PC-9 (cell line): ENCODE data around the gene RASGRF1.

Source experiments
- EZH2 ChIP-seq: fragments of 200-600 bp; sonication (generic); IDR thresholded peaks from 2 replicates; pipeline ENCODE4 v1.8.0; 2017; ENCODE audit warnings: antibody characterized with exemption, low read depth
- TF ChIP-seq, protein P1 (sequence below): fragments of 200-600 bp; sonication (generic); conservative IDR thresholded peaks from 2 replicates; pipeline ENCODE4 v1.6.1; 2017; ENCODE audit warnings: mixed run types, antibody characterized with exemption, mild to moderate bottlenecking, moderate library complexity

DNA sequence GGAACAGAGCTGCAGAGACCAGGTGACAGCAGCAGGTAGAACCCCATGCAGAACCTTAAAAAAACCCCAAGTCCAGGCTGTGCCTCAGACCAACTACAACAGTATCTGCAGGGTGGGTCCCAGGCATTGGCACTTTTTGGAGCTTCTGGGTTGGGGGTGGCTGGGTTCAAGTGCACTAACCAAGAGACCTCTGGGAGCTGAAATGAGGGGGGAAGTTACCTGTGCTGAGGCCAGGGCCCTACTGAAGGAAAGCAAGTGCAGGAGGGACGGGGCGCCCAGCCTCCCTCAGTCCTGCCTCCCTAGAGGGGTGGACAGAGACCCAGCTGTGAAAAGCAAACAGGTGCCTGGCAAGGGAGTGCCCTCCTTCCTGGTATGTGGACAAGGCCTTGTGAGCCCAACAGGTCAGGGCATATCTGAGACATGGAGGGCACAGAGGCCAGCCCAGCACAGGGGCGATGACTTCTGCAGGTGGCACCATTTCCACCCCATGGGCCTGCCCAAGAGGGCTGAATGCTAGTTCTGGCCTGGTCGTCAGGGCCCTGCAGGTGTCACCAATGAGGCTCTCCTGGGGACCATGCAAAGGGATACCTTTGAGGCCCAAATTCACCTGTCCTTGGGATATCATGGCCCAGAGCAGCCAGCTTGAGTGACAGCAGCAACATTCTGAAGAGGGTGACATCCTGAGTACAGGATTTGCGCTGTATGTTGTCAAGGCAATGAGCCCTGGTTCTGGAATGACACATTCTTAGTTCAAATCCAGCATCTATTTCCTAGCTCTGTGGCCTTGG lies 164.4 kb downstream of the RASGRF1 start:
- TF ChIP-seq, protein P1, sequence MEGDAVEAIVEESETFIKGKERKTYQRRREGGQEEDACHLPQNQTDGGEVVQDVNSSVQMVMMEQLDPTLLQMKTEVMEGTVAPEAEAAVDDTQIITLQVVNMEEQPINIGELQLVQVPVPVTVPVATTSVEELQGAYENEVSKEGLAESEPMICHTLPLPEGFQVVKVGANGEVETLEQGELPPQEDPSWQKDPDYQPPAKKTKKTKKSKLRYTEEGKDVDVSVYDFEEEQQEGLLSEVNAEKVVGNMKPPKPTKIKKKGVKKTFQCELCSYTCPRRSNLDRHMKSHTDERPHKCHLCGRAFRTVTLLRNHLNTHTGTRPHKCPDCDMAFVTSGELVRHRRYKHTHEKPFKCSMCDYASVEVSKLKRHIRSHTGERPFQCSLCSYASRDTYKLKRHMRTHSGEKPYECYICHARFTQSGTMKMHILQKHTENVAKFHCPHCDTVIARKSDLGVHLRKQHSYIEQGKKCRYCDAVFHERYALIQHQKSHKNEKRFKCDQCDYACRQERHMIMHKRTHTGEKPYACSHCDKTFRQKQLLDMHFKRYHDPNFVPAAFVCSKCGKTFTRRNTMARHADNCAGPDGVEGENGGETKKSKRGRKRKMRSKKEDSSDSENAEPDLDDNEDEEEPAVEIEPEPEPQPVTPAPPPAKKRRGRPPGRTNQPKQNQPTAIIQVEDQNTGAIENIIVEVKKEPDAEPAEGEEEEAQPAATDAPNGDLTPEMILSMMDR: no peak
- TF ChIP-seq EZH2: no peak
